ENCODE measurements around the gene CTCF.
A peak's percentile ranks its signal among the peaks of the same experiment; 100 is the strongest.

GRCh38 chr16:67530013-67530939, 32.0 kb upstream of the CTCF start:
- TF ChIP-seq CTCF (IDR thresholded peaks at IDR 0.05; ENCODE audit: low read depth, low read length, missing input control) (no peak), SP1 (IDR thresholded peaks at IDR 0.05) (peak; percentile 68), MAX (IDR thresholded peaks at IDR 0.05) (no peak), RAD21 (IDR thresholded peaks at IDR 0.05) (no peak), HNF4G (IDR thresholded peaks at IDR 0.05) (peak; percentile 9), YY1 (IDR thresholded peaks at IDR 0.05) (no peak), TAF1 (conservative IDR thresholded peaks at IDR 0.05) (no peak), JUND (IDR thresholded peaks at IDR 0.05) (no peak), REST (IDR thresholded peaks at IDR 0.05) (no peak), FOXA1 (IDR thresholded peaks at IDR 0.05) (no peak), GABPA (IDR thresholded peaks at IDR 0.05 in 1 of 2, conservative IDR thresholded peaks at IDR 0.05 in 1 of 2) (peak in 1 of 2 donors; percentile 71), ZBTB33 (IDR thresholded peaks at IDR 0.05) (no peak), FOXA2 (IDR thresholded peaks at IDR 0.05) (no peak)
